ENCODE data around the gene SPATA16.
"Not testable (repeated sequence)": the region's sequence is repeated elsewhere in the genome, so short reads cannot be mapped to it uniquely, and the experiment has no call there.

The SPATA16 gene

DNA sequence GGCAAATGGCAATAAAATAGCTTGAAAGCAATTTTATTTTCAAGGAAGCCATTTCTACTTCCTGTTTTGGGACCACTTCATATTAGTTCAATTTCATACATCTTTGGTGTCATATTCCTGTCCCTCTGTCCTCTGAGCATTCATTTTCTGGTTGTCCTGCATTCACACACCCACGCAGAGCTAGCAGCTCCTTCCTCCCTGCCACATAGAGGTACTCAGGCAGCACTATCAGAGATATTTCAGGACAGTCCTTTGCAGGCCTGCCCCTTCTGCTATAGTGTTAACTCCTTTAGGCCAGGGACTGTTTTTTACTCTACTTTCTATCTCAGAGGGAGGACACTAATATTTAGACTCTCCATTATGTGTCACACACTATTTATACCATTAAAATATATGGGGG, 258.5 kb downstream of the SPATA16 start:
- no peak overlapping the region for H3K27ac ChIP-seq (ENCODE audit: low read depth, low read length)
- no peaks in the 10 kb centered on the region for H3K27me3 ChIP-seq (ENCODE audit: control insufficient read depth, insufficient read depth, low read length)
- H3K9ac ChIP-seq (ENCODE audit: low read length) = no peak overlapping the region
- H3K4me3 ChIP-seq (ENCODE audit: low read depth, low read length) = no peak overlapping the region
- H3K4me1 ChIP-seq (ENCODE audit: control insufficient read depth, insufficient read depth, low read length) = no peaks in the 10 kb centered on the region
- H3K36me3 ChIP-seq (ENCODE audit: control insufficient read depth, insufficient read depth, low read length) = no peaks in the 10 kb centered on the region
- peaks cover 27% of the 10 kb centered on the region for H3K9me3 ChIP-seq (ENCODE audit: control insufficient read depth, insufficient read depth, low read depth, low read length)

DNA sequence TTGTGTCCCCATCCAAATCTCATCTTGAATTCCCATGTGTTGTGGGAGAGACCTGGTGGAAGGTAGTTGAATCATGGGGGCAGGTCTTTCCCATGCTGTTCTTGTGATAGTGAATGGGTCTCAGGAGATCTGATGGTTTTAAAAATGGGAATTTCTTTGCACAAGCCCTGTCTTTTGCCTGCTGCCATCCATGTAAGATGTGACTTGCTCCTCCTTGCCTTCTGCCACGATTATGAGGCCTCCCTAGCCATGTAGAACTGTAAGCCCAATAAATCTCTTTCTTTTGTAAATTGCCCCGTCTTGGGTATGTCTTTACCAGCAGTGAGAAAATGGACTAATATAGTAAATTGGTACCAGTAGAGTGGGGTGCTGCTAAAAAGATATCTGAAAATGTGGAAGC, 261.7 kb downstream of the SPATA16 start:
- not testable (repeated sequence) for H3K27me3 ChIP-seq (ENCODE audit: control insufficient read depth, insufficient read depth, low read length); H3K9ac ChIP-seq (ENCODE audit: low read length); H3K27ac ChIP-seq (ENCODE audit: low read depth, low read length); H3K36me3 ChIP-seq (ENCODE audit: control insufficient read depth, insufficient read depth, low read length); H3K4me3 ChIP-seq (ENCODE audit: low read depth, low read length)
- H3K9me3 ChIP-seq (ENCODE audit: control insufficient read depth, insufficient read depth, low read depth, low read length) = peaks cover 27% of the 10 kb centered on the region
- H3K4me1 ChIP-seq (ENCODE audit: control insufficient read depth, insufficient read depth, low read length) = peaks cover 30% of the 10 kb centered on the region

DNA sequence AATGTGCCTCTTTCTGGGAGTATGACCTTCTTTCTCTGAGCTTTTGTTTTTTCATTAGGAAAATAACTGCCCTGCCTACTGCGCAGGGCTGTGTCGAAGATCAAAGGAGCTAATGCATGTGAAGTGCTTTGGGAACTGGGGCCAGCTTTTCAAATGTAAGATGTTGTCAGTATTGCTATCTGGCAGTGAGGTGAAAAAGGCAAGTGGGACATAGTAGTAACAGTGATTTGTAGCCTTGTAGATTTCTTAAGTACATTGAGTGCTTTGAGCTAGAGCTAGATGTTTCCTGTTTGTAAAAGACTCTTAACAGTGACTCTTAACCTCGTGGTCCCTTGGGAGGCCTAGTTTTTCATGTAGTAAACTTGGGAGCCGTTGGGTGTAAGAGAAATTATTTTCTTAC, 264.0 kb downstream of the SPATA16 start:
- Histone ChIP-seq H3K4me1 (ENCODE audit: control insufficient read depth, insufficient read depth, low read length) (peaks cover 33% of the 10 kb centered on the region), H3K27ac (ENCODE audit: low read depth, low read length) (no peak overlapping the region), H3K4me3 (ENCODE audit: low read depth, low read length) (no peak overlapping the region), H3K9me3 (ENCODE audit: control insufficient read depth, insufficient read depth, low read depth, low read length) (peaks cover 23% of the 10 kb centered on the region), H3K9ac (ENCODE audit: low read length) (no peak overlapping the region), H3K27me3 (ENCODE audit: control insufficient read depth, insufficient read depth, low read length) (no peaks in the 10 kb centered on the region), H3K36me3 (ENCODE audit: control insufficient read depth, insufficient read depth, low read length) (no peaks in the 10 kb centered on the region)

DNA sequence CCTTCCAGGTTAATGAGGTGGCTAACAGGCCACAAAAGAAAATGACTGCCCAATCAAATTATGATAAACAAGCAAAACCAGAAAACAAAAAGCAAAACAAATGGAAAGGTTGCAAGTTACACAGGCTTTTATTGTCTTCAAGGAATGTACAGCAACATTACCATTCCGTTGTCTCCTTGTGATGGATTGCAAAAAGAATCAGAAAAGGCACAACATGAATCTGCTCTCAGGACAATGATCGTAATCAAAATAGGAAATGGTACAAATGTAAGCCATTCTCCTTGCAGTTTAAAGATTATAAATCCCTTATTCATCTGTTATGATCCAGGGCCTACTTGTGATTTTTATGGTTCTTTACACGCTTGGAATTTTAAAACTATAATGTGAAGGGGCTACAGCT, 264.7 kb downstream of the SPATA16 start:
- Histone ChIP-seq H3K27ac (ENCODE audit: low read depth, low read length) (no peak overlapping the region), H3K27me3 (ENCODE audit: control insufficient read depth, insufficient read depth, low read length) (no peaks in the 10 kb centered on the region), H3K4me1 (ENCODE audit: control insufficient read depth, insufficient read depth, low read length) (peaks cover 33% of the 10 kb centered on the region), H3K36me3 (ENCODE audit: control insufficient read depth, insufficient read depth, low read length) (no peaks in the 10 kb centered on the region), H3K9me3 (ENCODE audit: control insufficient read depth, insufficient read depth, low read depth, low read length) (peaks cover 17% of the 10 kb centered on the region), H3K9ac (ENCODE audit: low read length) (no peak overlapping the region), H3K4me3 (ENCODE audit: low read depth, low read length) (no peak overlapping the region)

DNA sequence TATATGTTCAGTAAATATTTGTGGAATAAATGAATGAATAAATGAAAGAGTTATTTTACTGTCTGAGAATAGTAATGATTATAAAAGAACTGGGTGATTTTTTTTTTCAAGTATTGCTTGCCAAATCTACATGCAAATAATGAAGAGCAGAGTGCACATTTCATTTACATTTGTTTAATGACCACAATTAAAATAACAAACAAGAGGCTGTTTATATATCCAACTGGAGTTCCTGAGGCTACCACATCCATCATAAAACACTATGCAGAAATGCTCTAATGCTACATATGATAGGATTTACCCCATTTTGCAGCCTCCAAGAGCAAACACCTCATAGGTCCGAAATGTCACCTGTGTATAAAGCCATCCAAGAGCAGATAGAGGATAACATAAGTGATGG, 266.0 kb downstream of the SPATA16 start:
- H3K4me3 ChIP-seq (ENCODE audit: low read depth, low read length) = no peak overlapping the region
- H3K27ac ChIP-seq (ENCODE audit: low read depth, low read length) = no peak overlapping the region; the same call in 1 of the 2 replicates
- no peak overlapping the region for H3K9ac ChIP-seq (ENCODE audit: low read length)
- H3K9me3 ChIP-seq (ENCODE audit: control insufficient read depth, insufficient read depth, low read depth, low read length) = peaks cover 9% of the 10 kb centered on the region
- peaks cover 33% of the 10 kb centered on the region for H3K4me1 ChIP-seq (ENCODE audit: control insufficient read depth, insufficient read depth, low read length)
- no peaks in the 10 kb centered on the region for H3K36me3 ChIP-seq (ENCODE audit: control insufficient read depth, insufficient read depth, low read length)
- no peaks in the 10 kb centered on the region for H3K27me3 ChIP-seq (ENCODE audit: control insufficient read depth, insufficient read depth, low read length)

DNA sequence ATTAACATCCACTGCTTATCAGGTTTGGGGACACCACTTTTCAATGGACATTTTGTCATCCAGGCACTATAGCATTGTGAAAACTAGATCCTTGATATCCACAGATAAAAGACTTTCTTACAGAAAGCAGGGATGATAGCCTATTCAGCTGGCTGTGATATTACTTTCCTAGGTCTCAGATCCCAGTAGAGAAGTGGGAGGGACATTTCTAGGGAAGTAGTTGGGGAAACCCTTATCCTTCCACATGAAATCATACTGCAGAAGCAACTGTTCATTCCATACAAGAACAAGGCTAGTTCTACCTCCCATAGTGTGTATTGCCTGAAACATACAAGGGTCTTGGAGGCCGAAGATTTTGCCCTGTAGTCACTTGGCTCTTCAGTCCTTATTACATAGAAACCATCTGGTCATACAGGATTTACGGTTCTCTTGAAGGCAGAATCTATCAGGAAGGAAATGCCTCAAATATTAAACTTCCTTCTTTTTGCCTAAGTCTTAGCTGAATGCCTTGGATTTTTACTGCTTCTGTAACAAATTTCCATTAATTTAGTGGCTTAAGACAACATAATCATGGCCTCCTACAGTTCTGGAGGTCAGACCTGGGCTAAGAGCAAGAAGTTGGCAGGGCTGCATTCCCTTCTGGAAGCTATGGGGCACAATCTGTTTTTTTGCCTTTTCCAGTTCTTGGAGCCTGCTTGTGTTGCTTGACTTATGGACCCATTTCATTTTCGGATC, 271.1 kb downstream of the SPATA16 start:
- Histone ChIP-seq H3K27me3 (ENCODE audit: control insufficient read depth, insufficient read depth, low read length) (no peaks in the 10 kb centered on the region), H3K4me3 (ENCODE audit: low read depth, low read length) (no peak overlapping the region), H3K36me3 (ENCODE audit: control insufficient read depth, insufficient read depth, low read length) (no peaks in the 10 kb centered on the region), H3K27ac (ENCODE audit: low read depth, low read length) (no peak overlapping the region), H3K9ac (ENCODE audit: low read length) (no peak overlapping the region), H3K4me1 (ENCODE audit: control insufficient read depth, insufficient read depth, low read length) (peaks cover 8% of the 10 kb centered on the region; the same call in 1 of the 2 replicates), H3K9me3 (ENCODE audit: control insufficient read depth, insufficient read depth, low read depth, low read length) (peaks cover 3% of the 10 kb centered on the region; the same call in 1 of the 2 replicates)

DNA sequence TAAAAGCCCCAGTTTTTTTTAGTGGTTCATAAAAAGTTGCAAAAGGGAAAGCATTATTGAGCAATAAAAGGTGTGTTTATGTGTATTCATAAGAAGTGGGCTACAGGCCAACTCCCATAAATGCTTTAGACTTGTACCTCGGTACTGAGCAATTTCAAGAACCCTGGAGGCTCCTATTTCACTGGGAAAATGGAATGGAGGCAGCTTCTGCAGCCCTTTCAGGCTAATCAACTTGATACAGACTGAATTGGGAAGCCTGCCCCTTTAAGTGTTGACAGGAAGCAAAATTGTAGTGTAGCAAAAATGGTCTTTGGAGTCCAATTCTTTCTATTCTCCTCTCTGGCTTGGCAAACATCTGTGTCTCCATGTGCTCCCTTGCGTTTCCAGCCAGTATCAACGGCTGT, 271.7 kb downstream of the SPATA16 start:
- Histone ChIP-seq H3K9me3 (ENCODE audit: control insufficient read depth, insufficient read depth, low read depth, low read length) (peaks cover 3% of the 10 kb centered on the region; the same call in 1 of the 2 replicates), H3K27me3 (ENCODE audit: control insufficient read depth, insufficient read depth, low read length) (no peaks in the 10 kb centered on the region), H3K36me3 (ENCODE audit: control insufficient read depth, insufficient read depth, low read length) (no peaks in the 10 kb centered on the region), H3K27ac (ENCODE audit: low read depth, low read length) (no peak overlapping the region), H3K4me3 (ENCODE audit: low read depth, low read length) (no peak overlapping the region), H3K4me1 (ENCODE audit: control insufficient read depth, insufficient read depth, low read length) (peaks cover 2% of the 10 kb centered on the region; the same call in 1 of the 2 replicates), H3K9ac (ENCODE audit: low read length) (no peak overlapping the region)

DNA sequence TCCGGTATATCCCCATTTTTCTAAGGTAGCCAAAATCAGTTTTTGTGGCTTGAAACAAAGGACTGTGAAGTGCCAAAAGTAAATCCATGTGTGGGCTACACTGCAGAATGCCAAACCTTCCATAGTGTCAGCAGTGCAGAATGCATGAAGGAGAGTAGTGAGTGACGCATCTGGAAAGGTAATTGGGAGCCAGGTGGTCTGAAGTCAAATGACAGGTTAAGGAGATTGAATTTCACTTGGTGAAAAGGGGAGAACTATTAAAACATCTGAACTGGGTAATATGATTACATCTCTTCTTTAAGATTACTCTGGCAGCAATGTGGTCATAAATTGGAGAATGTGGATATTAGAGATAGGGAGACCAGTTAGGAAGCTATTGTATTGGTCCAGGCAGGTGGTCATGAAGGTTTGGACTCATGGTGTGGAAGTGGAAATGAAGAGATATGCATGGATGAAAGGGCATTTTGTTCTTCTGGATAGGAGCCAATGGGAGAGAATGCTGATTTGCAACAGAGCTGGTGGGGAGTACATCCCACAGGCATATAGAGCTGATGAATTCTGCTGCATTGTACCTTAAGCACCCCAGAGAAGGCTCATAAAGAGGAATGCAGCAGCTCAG, 272.3 kb downstream of the SPATA16 start:
- no peak overlapping the region for H3K9ac ChIP-seq (ENCODE audit: low read length)
- H3K27me3 ChIP-seq (ENCODE audit: control insufficient read depth, insufficient read depth, low read length) = no peaks in the 10 kb centered on the region
- no peak overlapping the region for H3K27ac ChIP-seq (ENCODE audit: low read depth, low read length)
- H3K9me3 ChIP-seq (ENCODE audit: control insufficient read depth, insufficient read depth, low read depth, low read length) = peaks cover 3% of the 10 kb centered on the region; the same call in 1 of the 2 replicates
- H3K4me3 ChIP-seq (ENCODE audit: low read depth, low read length) = no peak overlapping the region
- H3K36me3 ChIP-seq (ENCODE audit: control insufficient read depth, insufficient read depth, low read length) = no peaks in the 10 kb centered on the region
- no peaks in the 10 kb centered on the region for H3K4me1 ChIP-seq (ENCODE audit: control insufficient read depth, insufficient read depth, low read length)

DNA sequence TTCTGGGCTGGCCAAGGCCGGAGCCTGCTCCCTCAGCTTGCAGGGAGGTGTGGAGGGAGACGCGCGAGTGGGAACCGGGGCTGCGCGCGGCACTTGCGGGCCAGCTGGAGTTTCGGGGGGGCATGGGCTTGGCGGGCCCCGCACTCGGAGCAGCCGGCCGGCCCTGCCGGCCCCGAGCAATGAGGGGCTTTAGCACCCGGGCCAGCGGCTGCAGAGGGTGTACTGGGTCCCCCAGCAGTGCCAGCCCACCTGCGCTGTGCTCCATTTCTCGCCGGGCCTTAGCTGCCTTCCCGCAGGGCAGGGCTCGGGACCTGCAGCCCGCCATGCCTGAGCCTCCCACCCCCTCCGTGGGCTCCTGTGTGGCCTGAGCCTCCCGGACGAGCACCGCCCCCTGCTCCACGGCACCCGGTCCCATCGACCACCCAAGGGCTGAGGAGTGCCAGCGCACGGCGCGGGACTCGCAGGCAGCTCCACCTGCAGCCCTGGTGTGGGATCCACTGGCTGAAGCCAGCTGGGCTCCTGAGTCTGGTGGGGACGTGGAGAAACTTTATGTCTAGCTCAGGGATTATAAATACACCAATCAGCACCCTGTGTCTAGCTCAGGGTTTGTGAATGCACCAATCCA, 274.2 kb downstream of the SPATA16 start:
- not testable (repeated sequence) for H3K4me3 ChIP-seq (ENCODE audit: low read depth, low read length); H3K27me3 ChIP-seq (ENCODE audit: control insufficient read depth, insufficient read depth, low read length); H3K36me3 ChIP-seq (ENCODE audit: control insufficient read depth, insufficient read depth, low read length); H3K4me1 ChIP-seq (ENCODE audit: control insufficient read depth, insufficient read depth, low read length); H3K27ac ChIP-seq (ENCODE audit: low read depth, low read length); H3K9ac ChIP-seq (ENCODE audit: low read length); H3K9me3 ChIP-seq (ENCODE audit: control insufficient read depth, insufficient read depth, low read depth, low read length)

DNA sequence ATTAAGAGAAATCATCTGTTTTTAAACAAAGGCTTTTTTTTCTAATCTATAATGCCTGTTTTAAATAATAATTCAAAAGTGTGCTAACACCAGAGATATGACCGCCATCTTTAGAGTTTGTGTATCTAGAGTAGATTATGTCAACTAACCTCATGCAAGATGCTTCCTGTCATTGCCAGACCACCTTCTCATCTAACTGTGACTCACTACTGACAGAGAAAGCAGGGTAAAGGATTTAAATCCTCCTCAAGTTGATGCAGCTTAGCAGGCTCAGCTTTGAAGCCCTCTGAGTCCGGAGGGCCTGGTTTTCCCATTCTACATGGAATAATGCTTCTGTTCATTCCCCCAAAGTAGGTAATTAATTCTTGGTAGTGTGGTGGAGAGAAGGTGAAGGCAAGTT, 282.0 kb downstream of the SPATA16 start:
- no peak overlapping the region; the same call in 1 of the 2 replicates for H3K27ac ChIP-seq (ENCODE audit: low read depth, low read length)
- peaks cover 14% of the 10 kb centered on the region for H3K27me3 ChIP-seq (ENCODE audit: control insufficient read depth, insufficient read depth, low read length)
- no peak overlapping the region for H3K9ac ChIP-seq (ENCODE audit: low read length)
- H3K4me1 ChIP-seq (ENCODE audit: control insufficient read depth, insufficient read depth, low read length) = peaks cover 14% of the 10 kb centered on the region
- H3K9me3 ChIP-seq (ENCODE audit: control insufficient read depth, insufficient read depth, low read depth, low read length) = peaks cover 4% of the 10 kb centered on the region; the same call in 1 of the 2 replicates
- H3K4me3 ChIP-seq (ENCODE audit: low read depth, low read length) = no peak overlapping the region
- no peaks in the 10 kb centered on the region for H3K36me3 ChIP-seq (ENCODE audit: control insufficient read depth, insufficient read depth, low read length)

Measured in HUES6 (cell line).